GM19452 (cell line): ENCODE measurements around the gene NCMAP.
A peak's percentile ranks its signal among the peaks of the same experiment; 100 is the strongest.

ENCODE experiments used
- ATAC-seq: cut with Tn5 transposase; IDR thresholded peaks from one replicate; pipeline ENCODE4 v1.9.1; 2021; ENCODE audit not compliant: unreplicated experiment

NCMAP gene

GRCh38 chr1:24621121-24621520, 65.2 kb downstream of the NCMAP start:
- ATAC-seq: no peak

GRCh38 chr1:24622218-24622617, 66.3 kb downstream of the NCMAP start:
- ATAC-seq: no peak

GRCh38 chr1:24632832-24633175, 76.9 kb downstream of the NCMAP start:
- ATAC-seq: no peak

- ATAC-seq: no peak
Observed at GRCh38 chr1:24635195-24635843, 79.4 kb downstream of the NCMAP start.

- no peak for ATAC-seq
Observed at GRCh38 chr1:24636661-24637357, 80.9 kb downstream of the NCMAP start.

- ATAC-seq: no peak
Observed at GRCh38 chr1:24639094-24639493, 83.2 kb downstream of the NCMAP start.

GRCh38 chr1:24639881-24640280, 84.0 kb downstream of the NCMAP start:
- ATAC-seq: no peak

GRCh38 chr1:24640288-24640687, 84.4 kb downstream of the NCMAP start:
- ATAC-seq: no peak

- ATAC-seq: no peak
Observed at GRCh38 chr1:24641646-24642151, 85.8 kb downstream of the NCMAP start.

- peak; percentile 88 for ATAC-seq
Observed at GRCh38 chr1:24642481-24643362, 86.8 kb downstream of the NCMAP start, which contains the start of gene SRRM1. SRRM1 (plus strand) TSS chr1:24643302; CDS start chr1:24643327, 25 bp downstream.

GRCh38 chr1:24643363-24644099, 87.6 kb downstream of the NCMAP start:
- ATAC-seq: peak; percentile 8

GRCh38 chr1:24644100-24644384, 88.2 kb downstream of the NCMAP start:
- no peak for ATAC-seq

GRCh38 chr1:24648919-24649318, 93.0 kb downstream of the NCMAP start:
- no peak for ATAC-seq

GRCh38 chr1:24652382-24652781, 96.5 kb downstream of the NCMAP start:
- no peak for ATAC-seq

- ATAC-seq: no peak
Observed at GRCh38 chr1:24654010-24654409, 98.1 kb downstream of the NCMAP start.

- ATAC-seq: no peak
Observed at GRCh38 chr1:24656046-24656445, 100.2 kb downstream of the NCMAP start.

GRCh38 chr1:24657781-24658180, 101.9 kb downstream of the NCMAP start:
- no peak for ATAC-seq
